Right lobe of liver (tissue), 4 donors: Measurements from ENCODE around the gene KLHL20.

Source experiments
- POLR2A ChIP-seq: fragments of 450-650 bp; IDR thresholded peaks from one replicate; pipeline ENCODE4 v1.6.1; 2017; ENCODE audit warnings: antibody characterized with exemption, mild to moderate bottlenecking
- TF ChIP-seq, protein P1 (sequence below), 4 donors: fragments of 200-600 bp in 3 of 4; fragments of 450-650 bp in 1 of 4; IDR thresholded peaks; one replicate each; pipeline versions ENCODE4 v1.5.1 to v1.8.0; 2016 to 2022; ENCODE audit warnings: antibody characterized with exemption in 4 of 4, mild to moderate bottlenecking in 2 of 4
- donor health status: DM: no; HTN: no; CAD: no.
- donor health status: DM: no; HTN: no; CAD: no.
- donor health status: DM: no; HTN: yes; CAD: no.

DNA sequence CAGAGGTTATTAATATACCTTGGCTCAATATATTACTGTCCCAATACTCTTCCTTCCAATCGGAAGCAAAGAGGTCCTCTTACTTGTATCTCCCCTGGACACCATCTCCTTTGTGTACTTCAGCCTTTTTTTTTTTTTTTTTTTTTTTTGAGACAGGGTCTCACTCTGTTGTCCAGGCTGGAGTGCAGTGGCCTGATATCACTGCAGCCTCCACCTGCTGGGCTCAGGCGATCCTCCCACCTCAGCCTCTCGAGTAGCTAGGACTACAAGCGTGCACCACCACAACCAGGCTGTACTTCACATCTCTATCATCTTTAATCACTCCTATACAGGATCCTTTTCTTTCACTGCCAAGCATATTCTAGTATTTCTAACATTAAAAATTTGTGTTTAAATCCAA is 106.9 kb downstream of the KLHL20 start:
- TF ChIP-seq, protein P1, sequence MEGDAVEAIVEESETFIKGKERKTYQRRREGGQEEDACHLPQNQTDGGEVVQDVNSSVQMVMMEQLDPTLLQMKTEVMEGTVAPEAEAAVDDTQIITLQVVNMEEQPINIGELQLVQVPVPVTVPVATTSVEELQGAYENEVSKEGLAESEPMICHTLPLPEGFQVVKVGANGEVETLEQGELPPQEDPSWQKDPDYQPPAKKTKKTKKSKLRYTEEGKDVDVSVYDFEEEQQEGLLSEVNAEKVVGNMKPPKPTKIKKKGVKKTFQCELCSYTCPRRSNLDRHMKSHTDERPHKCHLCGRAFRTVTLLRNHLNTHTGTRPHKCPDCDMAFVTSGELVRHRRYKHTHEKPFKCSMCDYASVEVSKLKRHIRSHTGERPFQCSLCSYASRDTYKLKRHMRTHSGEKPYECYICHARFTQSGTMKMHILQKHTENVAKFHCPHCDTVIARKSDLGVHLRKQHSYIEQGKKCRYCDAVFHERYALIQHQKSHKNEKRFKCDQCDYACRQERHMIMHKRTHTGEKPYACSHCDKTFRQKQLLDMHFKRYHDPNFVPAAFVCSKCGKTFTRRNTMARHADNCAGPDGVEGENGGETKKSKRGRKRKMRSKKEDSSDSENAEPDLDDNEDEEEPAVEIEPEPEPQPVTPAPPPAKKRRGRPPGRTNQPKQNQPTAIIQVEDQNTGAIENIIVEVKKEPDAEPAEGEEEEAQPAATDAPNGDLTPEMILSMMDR (IDR thresholded peaks at IDR 0.05): no peak
- TF ChIP-seq POLR2A: no peak
